Activated CD4-positive, alpha-beta T cell treated with anti-CD3 and anti-CD28 coated beads, Interleukin-2, amount 50 U/mL, for 48 hours (primary cell): ENCODE measurements around the gene ZNF396.

Experiments used
- DNase-seq, 2 experiments: peaks; one replicate each; pipeline ENCODE4 v3.0.0-alpha.2; 2020

Gene ZNF396

DNA sequence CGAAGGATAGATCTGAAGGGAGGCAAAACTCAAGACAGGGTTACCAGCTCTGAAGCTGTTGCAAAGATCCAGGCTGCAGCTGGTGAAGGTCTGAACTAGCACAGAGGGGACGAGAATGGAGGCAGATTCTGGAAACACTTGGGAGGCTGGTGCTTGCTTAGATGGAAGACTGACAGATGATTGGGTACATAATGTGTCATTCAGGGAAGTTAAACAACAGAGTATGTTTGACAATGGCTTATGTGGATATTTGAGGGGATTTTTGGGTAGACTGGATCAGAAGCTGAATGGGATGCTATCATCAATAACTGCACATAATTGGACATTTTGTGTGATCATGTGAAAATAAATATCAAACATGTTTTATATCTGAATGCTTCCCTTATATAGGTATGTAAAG, 2.3 kb upstream of the ZNF396 start:
- no peak for DNase-seq

DNA sequence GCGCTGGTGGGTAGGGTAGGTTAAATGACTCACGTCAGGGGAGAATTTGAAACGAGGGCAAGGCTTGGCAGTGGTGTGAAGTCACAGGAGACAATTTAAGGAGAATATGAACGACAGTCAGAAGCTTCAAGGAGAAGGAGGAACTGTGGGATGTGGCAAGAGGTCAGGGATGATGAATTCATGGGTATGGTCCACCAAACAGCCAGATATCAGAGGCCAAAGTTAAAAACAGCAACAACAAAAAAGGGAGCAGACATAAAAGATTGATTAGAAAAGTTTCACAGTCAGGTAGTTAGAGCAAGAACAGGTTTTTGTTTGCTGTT, 1.4 kb upstream of the ZNF396 start:
- DNase-seq: no peak

DNA sequence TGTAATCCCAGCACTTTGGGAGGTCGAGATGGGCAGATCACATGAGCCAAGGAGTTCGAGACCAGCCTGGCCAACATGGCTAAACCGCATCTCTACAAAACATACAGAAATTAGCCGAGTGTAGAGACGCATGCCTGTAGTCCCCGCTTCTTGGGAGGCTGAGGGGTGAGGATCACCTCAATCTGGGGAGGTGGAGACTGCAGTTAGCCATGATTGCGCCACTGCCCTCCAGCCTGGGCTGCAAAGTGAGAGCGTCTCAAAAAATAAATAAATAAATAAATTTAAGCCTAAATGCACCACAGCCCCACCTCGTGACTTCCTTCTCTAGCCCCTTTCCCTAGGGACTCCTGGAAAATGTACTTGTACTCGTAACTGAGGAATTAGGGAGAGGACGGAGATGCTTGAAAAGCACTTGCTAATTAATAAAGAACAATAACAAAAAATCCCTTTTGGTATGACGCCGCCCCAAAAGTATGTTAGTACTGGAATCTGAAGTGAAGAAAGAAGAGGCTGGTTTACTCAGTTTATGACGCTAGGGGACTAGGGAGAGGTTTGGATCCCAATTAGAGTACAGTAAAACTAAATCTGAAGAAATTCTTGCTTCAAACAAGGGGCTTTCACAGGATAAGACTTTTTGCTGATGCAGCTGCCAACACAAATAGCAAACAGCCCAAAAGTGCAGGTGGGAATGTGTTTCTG, 887 bp upstream of the ZNF396 start:
- no peak for DNase-seq

DNA sequence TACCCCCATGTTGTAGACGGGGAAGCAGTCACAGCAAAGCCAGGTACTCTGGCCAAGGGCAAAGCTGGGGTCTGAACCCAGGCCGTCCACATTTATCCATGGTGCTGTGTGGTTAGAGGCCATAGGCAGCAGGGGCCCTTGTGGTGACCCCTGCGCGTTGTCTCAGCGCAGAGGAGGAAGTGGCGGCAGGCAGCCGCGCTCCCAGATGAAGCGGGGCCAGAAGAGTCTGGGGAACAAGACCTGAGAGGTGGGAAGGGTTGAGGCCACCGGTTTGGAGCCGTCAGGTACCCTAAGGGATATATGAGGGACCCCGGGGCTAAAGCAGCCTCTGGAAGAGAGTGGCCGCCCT, 770 bp downstream of the ZNF396 start:
- DNase-seq: peak in 1 of 2 experiments; percentile 21

DNA sequence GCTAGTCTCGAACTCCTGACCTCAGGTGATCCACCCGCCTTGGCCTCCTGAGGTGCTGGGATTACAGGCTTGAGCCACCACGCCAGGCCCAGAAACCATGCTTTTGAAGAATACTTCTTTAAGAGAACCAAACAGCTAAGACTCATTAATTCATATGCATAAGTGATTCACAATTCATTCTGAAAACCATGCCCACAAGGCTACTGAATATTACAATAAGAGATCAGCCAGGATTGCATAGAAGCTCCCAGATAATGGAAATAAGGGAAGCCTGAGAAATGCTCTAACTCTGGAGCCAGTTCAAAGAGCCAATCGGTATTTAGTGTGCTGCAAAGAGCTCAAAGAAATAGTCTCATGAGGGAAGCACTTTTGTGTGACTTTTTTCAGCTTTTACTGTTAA, 2.4 kb downstream of the ZNF396 start:
- no peak for DNase-seq

DNA sequence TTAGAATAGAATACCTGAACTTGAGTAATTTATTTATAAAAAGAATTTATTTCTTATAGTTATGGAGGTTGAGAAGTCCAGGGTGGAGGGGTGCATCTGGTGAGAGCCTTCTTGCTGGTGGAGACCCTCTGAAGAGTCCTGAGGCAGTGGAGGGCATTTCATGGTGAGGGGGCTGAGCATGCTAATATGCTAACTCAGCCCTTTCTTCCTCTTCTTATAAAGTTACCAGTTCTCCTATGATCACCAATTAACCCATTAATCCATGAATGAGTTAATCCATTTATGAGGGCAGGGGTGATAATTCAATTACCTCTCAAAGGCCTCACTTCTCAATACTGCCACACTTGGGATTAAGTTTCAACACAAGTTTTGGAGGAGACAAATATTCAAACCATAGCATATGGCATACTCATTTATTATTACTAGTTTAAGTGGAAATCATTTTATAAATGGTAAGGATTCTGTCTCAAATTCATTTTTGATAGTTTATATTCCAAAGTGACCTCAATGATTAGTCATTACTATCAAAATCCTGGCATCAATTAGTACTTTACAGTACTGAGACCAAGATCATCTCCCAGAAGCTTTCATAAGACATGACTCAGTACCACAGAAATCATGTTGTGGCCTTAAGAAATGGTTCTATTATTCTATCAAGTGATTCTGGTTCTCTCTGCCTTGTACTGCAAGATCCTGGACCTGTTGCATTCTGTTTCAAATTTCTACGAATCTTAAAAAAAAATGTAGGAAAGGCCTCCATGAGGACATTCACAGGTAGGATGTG, 5.5 kb downstream of the ZNF396 start:
- no peak for DNase-seq

DNA sequence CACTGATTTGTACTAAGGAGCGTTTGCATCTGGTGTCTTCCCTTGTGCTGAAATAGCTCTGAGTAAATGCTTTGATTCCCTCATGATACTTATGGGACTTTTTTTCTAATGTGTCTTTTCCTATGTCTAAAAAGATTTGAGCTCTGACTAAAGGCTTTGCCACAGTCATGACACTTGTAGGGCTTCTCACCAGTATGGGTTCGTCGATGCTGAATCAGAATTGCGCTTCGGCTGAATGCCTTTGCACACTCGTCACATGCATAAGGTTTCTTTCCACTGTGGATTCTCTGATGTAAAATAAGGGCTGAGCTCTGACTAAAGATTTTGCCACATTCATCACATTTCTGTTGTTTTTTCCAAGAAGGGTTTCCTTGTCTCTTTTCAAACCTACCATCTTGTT, 8.0 kb downstream of the ZNF396 start:
- DNase-seq: no peak

DNA sequence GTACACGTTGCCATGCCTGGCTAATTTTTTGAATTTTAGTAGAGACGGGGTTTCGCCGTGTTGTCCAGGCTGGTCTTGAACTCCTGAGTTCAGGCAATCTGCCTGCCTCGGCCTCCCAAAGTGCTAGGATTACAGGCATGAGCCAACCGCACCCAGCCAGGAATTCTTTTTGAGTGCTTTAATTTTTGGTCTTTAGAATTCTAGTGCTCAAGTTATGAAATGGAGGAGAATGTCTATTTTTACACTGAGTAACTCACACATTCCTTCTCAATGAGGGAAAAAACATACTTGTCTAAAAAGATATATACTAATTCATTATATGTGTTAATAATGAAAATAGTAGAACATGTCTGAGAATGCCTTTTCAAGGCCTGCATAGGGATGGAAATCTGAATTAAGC, 8.5 kb downstream of the ZNF396 start:
- no peak for DNase-seq

DNA sequence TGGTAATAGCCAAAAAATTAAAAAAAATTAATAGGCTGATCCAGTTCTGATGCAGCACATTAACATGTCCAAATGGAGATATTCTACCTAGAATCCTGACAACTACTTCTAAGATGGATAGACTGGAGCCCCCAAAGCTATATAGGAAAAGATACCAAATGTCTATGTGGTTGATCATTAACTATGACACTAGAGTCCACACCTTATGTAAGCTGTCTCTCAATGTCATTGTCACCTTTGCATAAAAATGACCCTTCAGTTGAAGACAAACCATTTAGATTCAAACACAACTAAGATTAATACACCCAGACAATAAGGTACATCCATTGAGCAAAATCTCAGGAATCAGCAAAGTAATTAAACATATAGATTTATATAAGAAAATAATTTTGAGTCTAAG, 14.6 kb downstream of the ZNF396 start:
- DNase-seq: no peak

DNA sequence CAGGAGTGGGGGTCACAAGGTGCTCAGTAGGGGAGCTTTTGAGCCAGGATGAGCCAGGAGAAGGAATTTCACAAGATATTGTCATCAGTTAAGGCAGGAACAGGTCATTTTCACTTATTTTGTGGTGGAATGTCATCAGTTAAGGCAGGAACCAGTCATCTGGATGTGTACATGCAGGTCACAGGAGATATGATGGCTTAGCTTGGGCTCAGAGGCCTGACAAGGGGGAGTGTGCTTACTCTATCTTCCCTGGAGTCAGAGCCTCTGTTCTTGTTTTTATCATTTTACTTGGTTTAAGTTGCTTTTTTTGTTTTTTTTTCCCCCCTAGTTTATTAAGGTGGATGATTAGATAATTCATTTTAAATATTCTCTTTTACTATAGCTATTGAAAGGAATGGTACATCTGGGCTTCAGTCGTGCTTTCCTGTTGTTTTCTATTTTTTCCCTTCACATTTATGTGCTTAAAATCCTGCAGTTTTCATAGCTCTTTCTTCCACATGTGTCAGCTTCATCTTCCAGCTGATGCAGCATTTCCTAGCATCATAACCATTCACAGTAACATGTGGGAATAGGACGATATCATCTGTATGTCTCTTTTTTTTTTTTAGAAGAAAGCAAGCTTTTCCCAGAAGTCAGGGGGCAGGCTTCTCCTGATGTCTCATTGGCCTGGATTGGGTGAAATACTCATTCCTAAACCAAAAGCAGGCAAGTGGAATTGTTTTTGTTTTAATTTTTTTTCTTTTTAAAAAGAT, 15.4 kb downstream of the ZNF396 start:
- DNase-seq: no peak

DNA sequence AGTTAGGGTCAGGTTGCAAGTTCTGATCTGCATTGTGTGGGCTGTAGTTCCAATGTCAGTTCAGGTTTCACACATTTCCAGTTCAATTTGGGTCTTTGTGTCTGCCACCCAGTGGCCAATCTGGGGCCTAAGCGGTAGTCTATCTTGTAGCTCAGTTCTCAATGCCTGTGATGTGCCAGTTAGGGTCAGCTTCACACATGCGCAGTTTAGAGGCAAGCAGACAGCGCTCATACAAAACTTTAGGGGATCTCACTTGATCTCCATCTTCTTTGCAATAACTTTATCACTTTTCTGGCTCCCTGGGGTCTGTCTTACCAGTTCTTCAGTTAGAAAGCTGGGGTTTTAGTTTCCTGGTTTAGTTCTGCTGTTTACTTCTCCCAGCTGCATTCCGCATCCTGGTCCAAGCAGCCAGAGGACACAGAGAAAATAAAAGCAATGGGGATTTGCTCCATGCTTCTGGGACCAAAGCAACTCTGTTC, 22.0 kb downstream of the ZNF396 start:
- peak; percentile 39 to 57 for DNase-seq

DNA sequence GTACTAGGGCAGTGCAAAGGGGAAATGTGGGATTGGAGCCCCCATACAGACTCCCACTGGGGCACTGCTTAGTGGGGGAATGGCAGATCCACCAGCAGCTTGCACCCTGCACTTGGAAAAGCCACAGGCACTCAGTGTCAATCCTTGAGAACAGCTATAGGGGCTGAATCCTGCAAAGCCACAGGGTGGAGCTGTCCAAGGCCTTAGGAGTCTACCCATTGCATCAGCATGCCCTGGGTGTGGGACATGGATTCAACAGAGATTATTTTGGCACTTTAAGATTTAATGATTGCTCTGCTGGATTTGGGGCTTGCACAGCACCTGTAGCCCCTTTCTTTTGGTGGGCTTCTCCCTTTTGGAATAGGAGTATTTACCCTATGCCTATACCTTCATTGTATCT, 24.4 kb downstream of the ZNF396 start:
- DNase-seq: no peak

DNA sequence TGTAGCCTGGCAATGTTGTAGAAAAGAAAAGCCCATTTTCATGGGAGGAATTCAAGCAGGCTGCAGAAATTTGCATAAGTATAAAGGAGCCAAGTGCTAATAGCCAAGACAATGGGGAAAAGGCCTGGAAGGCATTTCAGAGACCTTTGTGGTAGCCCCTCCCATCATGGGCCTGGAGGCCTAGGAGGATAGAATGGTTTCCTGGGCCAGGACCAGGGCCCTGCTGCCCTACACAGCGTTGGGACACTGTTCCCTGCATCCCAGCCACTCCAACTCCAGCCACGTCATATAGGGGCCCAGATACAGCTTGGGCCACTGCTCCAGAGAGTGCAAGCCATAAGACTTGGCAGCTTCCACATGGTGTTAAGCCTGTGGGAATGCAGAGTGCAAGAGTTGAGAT, 24.9 kb downstream of the ZNF396 start:
- DNase-seq: no peak

DNA sequence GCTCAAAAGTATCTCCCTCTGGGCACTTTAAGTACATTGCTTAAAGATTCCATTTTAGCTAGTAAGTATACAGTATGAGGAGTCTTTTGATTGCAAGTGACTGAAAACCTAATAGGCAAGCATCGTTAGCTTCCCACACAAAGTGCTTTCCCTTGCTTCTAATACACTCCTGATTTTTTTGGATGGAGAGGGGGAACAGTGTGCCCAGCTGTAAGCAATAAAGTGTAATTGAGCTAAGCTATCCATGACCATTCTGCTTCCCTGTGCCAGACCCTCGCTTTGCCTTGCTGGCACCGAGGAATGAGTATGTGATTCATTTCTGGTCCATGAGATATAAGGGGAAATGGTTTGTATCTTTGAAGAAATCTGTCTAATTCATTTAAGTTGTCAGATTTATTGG, 29.1 kb downstream of the ZNF396 start:
- no peak for DNase-seq

DNA sequence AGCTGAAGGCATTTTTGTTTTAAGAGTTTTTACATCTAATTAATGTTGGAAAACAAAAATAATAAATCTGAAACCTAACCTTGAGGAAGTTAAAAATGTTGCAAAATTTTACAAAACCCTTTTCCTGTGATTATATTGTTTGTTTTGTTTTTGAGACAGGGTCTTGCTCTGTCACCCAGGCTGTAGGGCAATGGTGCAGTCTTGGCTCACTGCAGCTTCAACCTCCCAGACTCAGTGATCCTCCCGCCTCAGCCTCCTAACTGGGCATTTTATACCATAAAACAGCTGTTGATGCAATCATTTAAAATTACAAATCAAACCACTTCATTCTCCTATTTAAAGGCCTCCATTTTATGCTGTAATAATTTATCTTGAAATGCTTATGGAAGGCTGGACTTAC, 31.2 kb downstream of the ZNF396 start:
- DNase-seq: no peak

DNA sequence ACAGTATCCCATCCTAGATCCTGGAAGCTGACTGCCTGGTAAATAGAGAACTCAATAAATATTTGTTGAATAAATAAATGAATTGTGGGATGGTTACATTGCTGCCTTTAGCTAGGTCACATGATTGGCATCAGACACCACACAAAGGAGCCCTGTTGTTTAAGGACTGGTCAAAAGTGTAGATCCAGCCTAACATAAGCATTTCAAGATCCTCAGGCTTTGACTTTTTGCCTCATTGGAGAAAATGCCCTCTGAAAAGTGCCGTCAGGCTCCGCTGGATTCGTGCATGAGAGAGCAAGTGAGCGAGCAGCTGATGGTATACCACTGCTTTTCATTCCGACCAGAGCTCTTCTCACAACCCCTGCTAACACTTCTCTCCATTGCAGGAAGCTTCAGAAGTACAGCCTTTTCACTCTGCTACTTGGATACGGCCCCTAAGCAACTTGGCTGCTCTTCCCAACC, 31.6 kb downstream of the ZNF396 start:
- no peak for DNase-seq

DNA sequence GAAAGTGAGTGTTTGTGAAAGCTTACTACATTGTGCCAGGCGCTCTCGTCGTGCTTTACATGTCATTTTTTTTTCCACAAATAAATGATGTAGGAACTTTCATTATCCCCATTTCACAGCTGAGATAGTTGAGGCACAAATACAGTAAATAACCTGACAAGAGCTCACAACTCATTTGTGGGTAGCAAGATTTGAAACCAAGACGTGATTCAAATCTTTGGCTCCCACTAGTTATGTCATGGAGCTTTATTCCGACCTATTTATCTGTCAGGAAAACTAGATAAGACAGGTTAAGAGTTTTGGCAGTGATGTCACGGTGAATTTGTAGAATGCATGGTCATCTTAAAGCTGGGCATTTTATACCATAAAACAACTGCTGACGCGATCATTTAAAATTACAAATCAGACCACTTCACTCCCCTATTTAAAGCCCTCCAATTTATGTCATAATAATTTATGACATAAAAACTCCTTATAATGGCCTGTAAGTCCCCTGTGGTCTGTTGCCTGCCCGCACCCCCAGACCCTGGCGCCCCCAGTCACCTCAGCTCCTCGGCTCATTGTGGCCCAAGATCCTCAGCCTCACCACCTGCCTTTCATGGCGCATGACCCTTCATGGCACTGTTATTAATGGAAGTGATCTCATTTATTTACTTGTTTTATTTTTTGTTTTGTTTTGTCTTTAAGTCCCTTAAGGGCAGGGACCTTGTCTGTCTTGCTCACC, 32.2 kb downstream of the ZNF396 start:
- DNase-seq: no peak

DNA sequence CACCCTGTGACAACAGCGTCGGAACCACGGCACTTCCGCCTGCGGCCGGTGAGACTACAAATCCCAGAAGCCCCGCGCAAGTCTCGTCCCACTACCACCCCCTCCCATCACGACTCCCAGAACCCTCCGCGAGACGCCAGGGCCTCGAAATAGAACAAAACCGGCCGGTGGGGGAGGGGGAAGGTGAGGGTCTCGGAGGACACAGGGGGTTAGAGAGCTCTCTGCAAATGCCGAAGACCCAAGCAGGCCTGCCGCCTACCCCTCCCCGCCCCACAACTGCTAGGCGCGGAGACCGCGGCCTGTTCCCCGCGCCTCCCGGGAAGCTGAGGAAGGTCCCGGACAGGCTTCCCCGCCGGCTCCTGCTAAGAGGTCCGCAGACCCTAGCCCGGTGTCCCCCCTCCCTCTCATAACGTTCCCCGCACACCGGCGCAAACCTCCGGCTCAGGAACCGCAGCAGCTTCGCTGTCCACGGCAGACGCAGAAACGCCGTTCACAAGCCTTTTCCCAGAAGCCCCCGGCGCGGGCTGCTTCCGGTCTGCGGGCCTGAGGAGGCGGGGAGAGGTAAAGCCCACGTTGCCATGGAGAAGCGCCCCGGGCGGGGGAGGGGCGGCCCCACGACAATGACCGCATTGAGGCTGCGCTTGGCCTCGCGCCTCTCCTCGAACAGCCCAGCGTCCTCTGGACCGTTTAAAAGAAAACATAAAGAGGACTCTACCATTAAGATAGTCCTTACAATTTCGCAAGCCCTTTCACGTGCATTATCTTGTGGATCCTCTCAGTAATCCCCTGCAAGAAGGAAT, 33.0 kb downstream of the ZNF396 start, which contains the start of gene ZNF24:
TSS of gene ZNF24 (minus strand) at position 485 of the 800 bp plus-strand sequence. CDS start 3,770 bp downstream, outside the sequence.
- peak; percentile 93 to 95 for DNase-seq

DNA sequence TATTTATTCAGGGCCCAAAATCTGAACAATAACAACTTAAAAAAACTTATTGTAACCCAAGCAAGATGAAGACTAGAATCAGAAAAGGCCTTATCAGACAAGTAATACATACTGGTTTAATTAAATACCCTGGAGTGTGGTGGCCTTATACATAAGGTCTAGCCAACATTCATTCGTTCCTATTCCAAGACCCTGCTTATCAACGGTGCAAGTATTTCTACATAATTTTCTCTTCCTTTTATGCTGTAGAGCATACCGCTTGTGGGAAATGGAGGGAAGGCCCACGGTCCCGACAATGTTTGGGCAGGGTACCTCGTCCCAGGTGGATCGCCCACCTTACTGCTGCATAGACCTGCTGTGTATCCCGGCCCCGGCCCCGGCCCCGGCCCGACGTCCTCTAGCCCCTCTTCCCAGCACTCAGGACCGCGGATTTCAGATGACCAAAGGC, 33.6 kb downstream of the ZNF396 start:
- no peak for DNase-seq

DNA sequence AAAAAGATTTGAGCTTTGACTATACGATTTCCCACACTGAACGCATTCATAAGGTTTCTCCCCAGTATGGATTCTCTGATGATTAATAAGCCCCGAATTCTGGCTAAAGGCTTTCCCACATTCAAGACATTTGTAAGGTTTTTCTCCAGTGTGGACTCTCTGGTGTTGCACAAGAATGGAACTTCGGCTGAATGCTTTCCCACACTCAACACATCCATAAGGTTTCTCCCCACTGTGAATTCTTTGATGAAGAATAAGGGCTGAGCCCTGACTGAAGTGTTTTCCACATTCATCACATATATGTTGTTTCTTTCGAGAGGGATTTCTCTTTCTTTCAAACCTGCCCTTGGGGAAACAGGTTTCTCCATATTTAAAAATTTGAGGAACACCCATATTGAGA, 39.9 kb downstream of the ZNF396 start:
- no peak for DNase-seq

DNA sequence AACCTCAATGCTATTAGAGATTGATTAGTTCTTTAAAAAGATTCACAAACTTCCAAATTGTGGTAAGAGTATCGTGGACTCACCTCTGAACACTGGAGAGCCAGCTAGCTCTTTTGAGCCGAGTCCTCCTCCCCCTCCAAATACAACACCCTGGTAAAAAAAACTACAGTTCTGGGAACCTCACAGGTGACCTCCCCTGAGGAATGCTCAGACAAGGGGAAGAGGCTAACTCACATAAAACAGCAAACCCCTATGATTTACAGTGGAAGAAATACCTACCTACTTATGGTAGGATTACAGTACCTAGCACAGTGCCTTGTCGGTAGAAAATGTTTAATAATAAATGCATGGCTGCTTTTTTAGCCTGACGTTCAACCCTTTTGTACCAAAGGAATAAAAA, 41.3 kb downstream of the ZNF396 start:
- no peak for DNase-seq

DNA sequence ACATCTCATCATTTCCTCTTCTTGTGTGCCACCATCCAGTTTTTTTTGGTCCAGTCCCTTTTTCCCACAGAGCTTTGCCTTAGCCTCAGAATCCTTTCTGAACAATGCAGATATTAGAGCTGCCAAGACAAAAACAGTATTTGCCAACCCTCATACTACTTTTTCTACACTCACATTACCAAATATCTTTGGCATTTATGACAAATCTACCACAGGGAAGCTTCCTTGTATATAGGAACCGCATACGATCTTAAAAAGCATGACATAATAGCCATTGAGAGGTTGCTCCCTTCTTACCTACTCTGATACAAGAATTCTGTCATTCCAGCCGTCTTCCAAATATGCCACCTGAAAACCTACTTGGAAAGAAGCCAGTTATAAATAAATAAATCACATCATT, 42.3 kb downstream of the ZNF396 start:
- no peak for DNase-seq
